Skeletal muscle satellite cell (primary cell): ENCODE data around the gene COLEC12.

Experiments
- H3K27me3 ChIP-seq: 2 replicates; pipeline ENCODE4 v1.7.0; 2013; ENCODE audit warnings: low read length; ENCODE audit not compliant: control insufficient read depth, insufficient read depth
- H3K36me3 ChIP-seq: 2 replicates; pipeline ENCODE4 v1.7.0; 2013; ENCODE audit warnings: mild to moderate bottlenecking, control low read depth, low read length; ENCODE audit not compliant: insufficient read depth
- H3K4me1 ChIP-seq: 2 replicates; pipeline ENCODE4 v1.7.0; 2013; ENCODE audit warnings: low read length; ENCODE audit not compliant: control insufficient read depth, insufficient read depth
- H3K4me2 ChIP-seq: 2 replicates; pipeline ENCODE4 v1.7.0; 2013; ENCODE audit warnings: mild to moderate bottlenecking, low read length
- H3K4me3 ChIP-seq: 2 replicates; pipeline ENCODE4 v1.7.0; 2013; ENCODE audit warnings: low read length
- H3K9ac ChIP-seq: 2 replicates; pipeline ENCODE4 v1.7.0; 2013; ENCODE audit warnings: mild to moderate bottlenecking, low read depth, low read length, moderate library complexity
- H3K9me3 ChIP-seq: replicated peaks from 2 replicates; pipeline ENCODE4 v1.7.0; 2013; ENCODE audit warnings: mild to moderate bottlenecking, control low read depth, low read length

COLEC12 gene

DNA sequence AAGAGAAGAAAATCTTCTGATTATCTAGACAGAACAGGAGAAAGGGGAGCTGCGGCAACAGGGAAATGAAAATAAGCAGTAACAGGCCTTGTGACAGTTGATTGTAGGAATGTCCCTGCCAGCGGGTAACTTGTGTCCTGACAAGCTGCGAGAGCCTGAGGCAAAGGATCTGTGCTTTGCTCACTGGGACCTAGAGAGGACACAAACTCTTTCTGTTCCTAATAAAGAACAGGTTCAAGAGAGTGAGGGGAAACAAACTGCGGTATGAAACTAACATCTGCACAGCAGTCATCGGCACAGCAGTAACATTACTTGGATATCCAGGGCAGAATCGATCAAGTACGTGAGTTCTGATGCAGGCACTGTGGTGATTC is 128.9 kb downstream of the COLEC12 start:
- Histone ChIP-seq H3K27me3 (peaks cover 54% of the 10 kb centered on the region), H3K4me2 (no peak overlapping the region), H3K4me1 (no peaks in the 10 kb centered on the region), H3K9me3 (no peaks in the 10 kb centered on the region), H3K36me3 (no peaks in the 10 kb centered on the region), H3K9ac (no peak overlapping the region), H3K4me3 (no peak overlapping the region)

- H3K27me3 ChIP-seq: peaks cover 55% of the 10 kb centered on the region
- no peaks in the 10 kb centered on the region for H3K4me1 ChIP-seq
- H3K4me2 ChIP-seq: no peak overlapping the region
- H3K9me3 ChIP-seq: no peaks in the 10 kb centered on the region
- H3K9ac ChIP-seq: no peak overlapping the region
- H3K4me3 ChIP-seq: no peak overlapping the region
- no peaks in the 10 kb centered on the region for H3K36me3 ChIP-seq
Measured at GRCh38 chr18:370751-371608, 129.5 kb downstream of the COLEC12 start.

- Histone ChIP-seq H3K9me3 (no peaks in the 10 kb centered on the region), H3K36me3 (no peaks in the 10 kb centered on the region), H3K4me1 (no peaks in the 10 kb centered on the region), H3K9ac (no peak overlapping the region), H3K27me3 (peaks cover 55% of the 10 kb centered on the region), H3K4me2 (no peak overlapping the region), H3K4me3 (no peak overlapping the region)
Measured at GRCh38 chr18:369224-370015, 131.1 kb downstream of the COLEC12 start.

- Histone ChIP-seq H3K9ac (no peak overlapping the region), H3K4me1 (peaks cover 24% of the 10 kb centered on the region), H3K27me3 (peaks cover 51% of the 10 kb centered on the region), H3K4me2 (no peak overlapping the region), H3K9me3 (no peaks in the 10 kb centered on the region), H3K36me3 (no peaks in the 10 kb centered on the region), H3K4me3 (no peak overlapping the region)
Measured at GRCh38 chr18:366466-367061, 133.9 kb downstream of the COLEC12 start.

DNA sequence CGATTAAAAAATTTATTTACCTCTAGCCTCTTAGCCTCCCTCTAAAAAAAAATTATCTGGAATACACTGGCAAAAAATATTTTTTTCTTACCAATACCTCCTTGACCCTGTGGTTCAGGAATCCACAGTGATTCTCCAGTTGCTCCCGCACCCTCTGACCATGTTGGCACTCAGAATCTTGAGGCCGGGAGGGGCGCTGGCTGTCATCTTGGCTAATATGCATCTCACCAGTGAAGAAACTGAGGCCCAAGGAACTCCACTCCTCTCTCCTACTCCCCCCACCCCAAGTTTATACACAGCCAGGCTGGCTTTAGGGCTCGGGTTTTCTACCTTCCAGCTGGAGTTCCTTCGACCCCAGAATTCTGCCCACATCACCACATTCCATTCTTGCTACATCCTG is 134.8 kb downstream of the COLEC12 start:
- Histone ChIP-seq H3K4me2 (no peak overlapping the region), H3K9ac (no peak overlapping the region), H3K9me3 (no peaks in the 10 kb centered on the region), H3K27me3 (peaks cover 42% of the 10 kb centered on the region), H3K4me3 (no peak overlapping the region), H3K36me3 (no peaks in the 10 kb centered on the region), H3K4me1 (peaks cover 28% of the 10 kb centered on the region)

GRCh38 chr18:364256-364826 is 136.2 kb downstream of the COLEC12 start:
- Histone ChIP-seq H3K4me3 (no peak overlapping the region), H3K9me3 (no peaks in the 10 kb centered on the region), H3K9ac (no peak overlapping the region), H3K27me3 (peaks cover 34% of the 10 kb centered on the region), H3K36me3 (no peaks in the 10 kb centered on the region), H3K4me1 (peaks cover 28% of the 10 kb centered on the region), H3K4me2 (no peak overlapping the region)

- Histone ChIP-seq H3K4me1 (peaks cover 28% of the 10 kb centered on the region), H3K9me3 (no peaks in the 10 kb centered on the region), H3K36me3 (no peaks in the 10 kb centered on the region), H3K9ac (no peak overlapping the region), H3K27me3 (peaks cover 34% of the 10 kb centered on the region), H3K4me3 (no peak overlapping the region), H3K4me2 (no peak overlapping the region)
Measured at GRCh38 chr18:363301-364085, 137.0 kb downstream of the COLEC12 start.

DNA sequence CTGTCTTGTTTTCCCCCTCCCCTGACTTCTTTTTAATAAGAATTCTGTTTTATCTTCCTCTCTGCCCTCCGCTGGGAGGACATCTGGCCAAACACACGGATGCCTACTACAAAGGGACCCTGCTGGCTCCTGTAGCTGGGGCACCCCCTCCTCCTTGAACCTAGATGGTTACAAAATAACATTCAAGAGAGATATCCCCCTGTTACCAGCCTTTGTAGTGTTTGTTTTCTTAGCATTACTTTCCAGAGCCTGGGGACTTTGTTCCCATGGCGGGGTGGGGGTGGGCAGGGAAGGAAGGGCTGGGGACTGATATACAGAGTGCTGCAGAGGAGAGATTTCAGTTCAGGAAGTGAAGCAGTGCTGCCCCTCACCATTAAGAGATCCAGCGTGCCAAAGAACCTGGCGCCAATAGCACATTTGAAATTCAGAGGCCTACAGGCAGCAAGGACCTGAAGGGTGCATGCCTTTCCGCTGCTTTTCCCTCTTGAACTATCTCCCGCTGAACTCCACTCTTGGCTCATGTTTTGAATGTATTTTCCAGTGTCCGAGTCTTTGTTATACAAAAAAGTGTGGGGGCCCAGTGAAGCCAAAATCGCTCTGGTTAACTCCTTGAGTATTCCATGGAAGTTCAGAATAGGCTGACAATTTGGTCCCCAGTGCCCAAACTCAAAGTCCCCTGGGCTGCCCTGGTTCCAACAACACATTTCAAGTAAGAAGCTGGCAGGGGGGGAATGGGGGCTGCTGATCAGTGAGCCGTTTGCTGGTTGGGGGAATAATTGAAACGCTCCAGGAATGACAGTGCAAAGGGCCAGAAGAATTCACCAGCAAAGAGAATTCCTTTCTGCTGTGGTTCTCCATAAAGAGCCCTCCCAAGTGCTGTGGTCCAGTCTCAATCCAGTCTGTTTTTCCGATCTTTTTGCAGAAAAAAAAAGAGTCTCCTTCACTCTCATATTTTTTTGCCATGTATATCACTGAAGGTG is 137.9 kb downstream of the COLEC12 start:
- H3K4me2 ChIP-seq: no peak overlapping the region
- H3K36me3 ChIP-seq: no peaks in the 10 kb centered on the region
- H3K9ac ChIP-seq: no peak overlapping the region
- peaks cover 30% of the 10 kb centered on the region for H3K27me3 ChIP-seq
- H3K9me3 ChIP-seq: no peaks in the 10 kb centered on the region
- no peak overlapping the region for H3K4me3 ChIP-seq
- peaks cover 28% of the 10 kb centered on the region for H3K4me1 ChIP-seq

- Histone ChIP-seq H3K4me1 (peaks cover 28% of the 10 kb centered on the region), H3K9me3 (no peaks in the 10 kb centered on the region), H3K4me2 (no peak overlapping the region), H3K9ac (no peak overlapping the region), H3K36me3 (no peaks in the 10 kb centered on the region), H3K27me3 (peaks cover 24% of the 10 kb centered on the region), H3K4me3 (no peak overlapping the region)
Measured at GRCh38 chr18:361941-362310, 138.6 kb downstream of the COLEC12 start.

DNA sequence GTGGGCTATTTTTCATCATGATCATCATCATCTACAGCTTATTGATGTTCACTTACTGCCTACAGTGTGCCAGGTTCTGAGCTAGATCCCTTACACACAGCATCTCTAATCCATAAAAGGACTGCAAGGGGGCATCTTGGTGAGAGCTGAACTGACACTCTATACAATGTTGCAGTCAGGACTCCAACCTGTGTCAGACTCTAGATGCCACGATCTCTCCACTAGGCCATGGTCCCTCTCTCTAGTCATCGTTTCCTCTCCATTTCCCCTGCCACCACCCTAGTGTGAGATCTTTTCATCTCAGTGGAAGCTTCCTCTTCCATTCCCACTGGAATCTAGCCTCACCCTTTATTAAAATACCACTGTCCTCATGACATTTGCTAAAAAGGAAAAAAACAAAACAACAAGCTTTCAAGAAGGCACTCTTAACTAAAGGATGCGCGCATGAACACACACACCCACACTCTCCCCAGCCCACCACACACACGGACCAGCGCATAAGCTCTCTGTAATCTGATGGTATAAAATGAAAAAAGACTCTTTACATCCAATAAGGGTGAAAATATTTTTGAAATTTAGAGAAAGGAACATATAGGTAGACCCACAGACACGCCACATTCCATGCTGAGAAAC is 139.3 kb downstream of the COLEC12 start:
- no peak overlapping the region for H3K4me3 ChIP-seq
- no peak overlapping the region for H3K4me2 ChIP-seq
- no peaks in the 10 kb centered on the region for H3K36me3 ChIP-seq
- H3K9me3 ChIP-seq: no peaks in the 10 kb centered on the region
- H3K27me3 ChIP-seq: peaks cover 24% of the 10 kb centered on the region
- H3K9ac ChIP-seq: no peak overlapping the region
- peaks cover 28% of the 10 kb centered on the region for H3K4me1 ChIP-seq
